HUES6 (cell line): ENCODE results near the gene CA12.

ENCODE experiments used
- H3K27ac ChIP-seq: 2 replicates; pipeline ENCODE4 v1.7.0; 2013; ENCODE audit warnings: low read depth, mild to moderate bottlenecking, low read length, inconsistent platforms
- H3K27me3 ChIP-seq: 2 replicates; pipeline ENCODE4 v1.6.1; 2013; ENCODE audit warnings: low read length; ENCODE audit not compliant: control insufficient read depth, insufficient read depth
- H3K36me3 ChIP-seq: 2 replicates; pipeline ENCODE4 v1.6.1; 2013; ENCODE audit warnings: low read length; ENCODE audit not compliant: control insufficient read depth, insufficient read depth
- H3K4me1 ChIP-seq: 2 replicates; pipeline ENCODE4 v1.6.1; 2013; ENCODE audit warnings: low read length; ENCODE audit not compliant: control insufficient read depth, insufficient read depth
- H3K4me3 ChIP-seq: 2 replicates; pipeline ENCODE4 v1.5.1; 2013; ENCODE audit warnings: low read depth, low read length
- H3K9ac ChIP-seq: one replicate; pipeline ENCODE4 v1.6.1; 2013; ENCODE audit warnings: mild to moderate bottlenecking, low read length
- H3K9me3 ChIP-seq: 2 replicates; pipeline ENCODE4 v1.6.1; 2013; ENCODE audit warnings: low read depth, low read length; ENCODE audit not compliant: control insufficient read depth, insufficient read depth

CA12 gene

GRCh38 chr15:63401714-63402497 is 20.3 kb upstream of the CA12 start:
- no peaks in the 10 kb centered on the region for H3K36me3 ChIP-seq
- H3K9me3 ChIP-seq = no peaks in the 10 kb centered on the region
- H3K4me3 ChIP-seq = no peak overlapping the region
- H3K27me3 ChIP-seq = peaks cover 3% of the 10 kb centered on the region; the same call in 1 of the 2 replicates
- 0 out of 2 replicates have a peak, but pooled peaks cover under 1% of the 10 kb centered on the region for H3K4me1 ChIP-seq
- no peak overlapping the region for H3K27ac ChIP-seq
- no peak overlapping the region for H3K9ac ChIP-seq

- Histone ChIP-seq H3K9me3 (no peaks in the 10 kb centered on the region), H3K4me3 (no peak overlapping the region), H3K27ac (no peak overlapping the region), H3K9ac (no peak overlapping the region), H3K4me1 (peaks cover 8% of the 10 kb centered on the region; the same call in 1 of the 2 replicates), H3K27me3 (peaks cover 3% of the 10 kb centered on the region; the same call in 1 of the 2 replicates), H3K36me3 (no peaks in the 10 kb centered on the region)
Measured at GRCh38 chr15:63401078-63401477, 19.4 kb upstream of the CA12 start.

DNA sequence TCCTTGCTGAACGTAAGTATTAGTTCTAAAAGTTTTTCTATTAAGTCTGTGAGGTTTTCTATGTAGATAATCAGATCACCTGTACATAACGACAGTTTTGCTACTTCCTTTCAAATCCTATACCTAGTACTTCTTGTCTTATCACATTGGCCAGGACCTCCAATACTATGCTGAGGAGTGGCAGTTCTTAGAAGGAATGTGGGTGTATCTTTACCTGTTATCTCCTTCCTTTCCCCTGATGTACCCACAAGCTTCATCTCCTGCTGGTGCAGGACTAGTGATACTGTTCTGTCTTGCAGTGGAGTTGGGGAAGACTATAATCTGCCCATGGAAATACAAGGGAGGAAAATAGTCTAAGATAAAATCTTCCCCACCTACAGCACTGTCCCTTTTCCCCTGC is 16.8 kb upstream of the CA12 start:
- Histone ChIP-seq H3K4me3 (no peak overlapping the region), H3K27ac (no peak overlapping the region), H3K27me3 (peaks cover 13% of the 10 kb centered on the region; the same call in 1 of the 2 replicates), H3K9ac (no peak overlapping the region), H3K4me1 (peaks cover 14% of the 10 kb centered on the region; the same call in 1 of the 2 replicates), H3K9me3 (no peaks in the 10 kb centered on the region), H3K36me3 (no peaks in the 10 kb centered on the region)

- no peaks in the 10 kb centered on the region for H3K9me3 ChIP-seq
- H3K4me1 ChIP-seq = peaks cover 14% of the 10 kb centered on the region; the same call in 1 of the 2 replicates
- H3K27ac ChIP-seq = no peak overlapping the region; the same call in 1 of the 2 replicates
- H3K36me3 ChIP-seq = no peaks in the 10 kb centered on the region
- peaks cover 16% of the 10 kb centered on the region; the same call in 1 of the 2 replicates for H3K27me3 ChIP-seq
- no peak overlapping the region; the same call in 1 of the 2 replicates for H3K4me3 ChIP-seq
- no peak overlapping the region for H3K9ac ChIP-seq
Measured at GRCh38 chr15:63396152-63396928, 14.7 kb upstream of the CA12 start.

- peaks cover 16% of the 10 kb centered on the region; the same call in 1 of the 2 replicates for H3K27me3 ChIP-seq
- H3K4me3 ChIP-seq = no peak overlapping the region
- no peaks in the 10 kb centered on the region for H3K36me3 ChIP-seq
- no peak overlapping the region for H3K9ac ChIP-seq
- H3K4me1 ChIP-seq = peaks cover 14% of the 10 kb centered on the region; the same call in 1 of the 2 replicates
- no peaks in the 10 kb centered on the region for H3K9me3 ChIP-seq
- H3K27ac ChIP-seq = no peak overlapping the region; the same call in 1 of the 2 replicates
Measured at GRCh38 chr15:63395730-63396151, 14.1 kb upstream of the CA12 start.

GRCh38 chr15:63392361-63393009 is 10.8 kb upstream of the CA12 start:
- peaks cover 18% of the 10 kb centered on the region; the same call in 1 of the 2 replicates for H3K4me1 ChIP-seq
- H3K27me3 ChIP-seq = peaks cover 12% of the 10 kb centered on the region; the same call in 1 of the 2 replicates
- H3K4me3 ChIP-seq = no peak overlapping the region
- no peaks in the 10 kb centered on the region for H3K36me3 ChIP-seq
- H3K9me3 ChIP-seq = no peaks in the 10 kb centered on the region
- H3K27ac ChIP-seq = no peak overlapping the region
- no peak overlapping the region for H3K9ac ChIP-seq

DNA sequence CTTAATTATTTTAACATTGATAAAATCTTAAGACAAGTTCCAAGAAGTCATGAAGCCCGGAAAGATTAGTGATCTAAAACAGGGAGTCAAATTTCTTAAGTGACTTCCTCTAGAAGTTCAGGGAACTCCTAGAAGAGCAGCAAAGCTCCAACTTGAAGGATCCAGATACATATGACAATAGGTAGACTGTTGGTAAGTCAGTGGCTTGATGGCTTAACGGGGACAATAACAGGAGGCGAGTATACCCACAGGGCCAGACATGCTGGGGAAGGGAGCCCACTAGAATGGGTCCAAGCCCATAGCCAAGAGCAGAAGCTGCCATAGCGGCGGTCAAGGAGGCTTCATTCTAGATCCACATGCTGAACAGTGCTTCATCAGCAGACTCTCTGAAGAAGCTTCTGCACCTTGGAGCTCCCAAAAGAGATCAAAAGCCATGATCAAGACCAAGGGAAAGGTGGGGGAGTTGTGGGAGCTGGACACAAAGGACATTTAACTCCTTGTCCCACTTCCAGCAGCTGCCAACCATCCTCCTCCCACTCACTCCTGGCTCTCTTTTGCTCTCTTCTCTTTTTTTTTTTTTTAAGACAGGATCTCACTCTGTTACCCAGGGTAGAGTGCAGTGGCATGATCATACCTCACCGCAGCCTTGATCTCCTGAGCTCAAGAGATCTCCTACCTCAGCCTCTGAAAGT is 10.2 kb upstream of the CA12 start:
- Histone ChIP-seq H3K9me3 (no peaks in the 10 kb centered on the region), H3K36me3 (no peaks in the 10 kb centered on the region), H3K4me1 (peaks cover 20% of the 10 kb centered on the region; the same call in 1 of the 2 replicates), H3K27me3 (peaks cover 12% of the 10 kb centered on the region; the same call in 1 of the 2 replicates), H3K4me3 (no peak overlapping the region), H3K27ac (no peak overlapping the region), H3K9ac (no peak overlapping the region)

GRCh38 chr15:63390689-63391088 is 9.0 kb upstream of the CA12 start:
- Histone ChIP-seq H3K9ac (no peak overlapping the region), H3K9me3 (no peaks in the 10 kb centered on the region), H3K4me3 (no peak overlapping the region), H3K36me3 (no peaks in the 10 kb centered on the region), H3K27ac (no peak overlapping the region), H3K4me1 (peaks cover 9% of the 10 kb centered on the region; the same call in 1 of the 2 replicates), H3K27me3 (peaks cover 12% of the 10 kb centered on the region; the same call in 1 of the 2 replicates)

DNA sequence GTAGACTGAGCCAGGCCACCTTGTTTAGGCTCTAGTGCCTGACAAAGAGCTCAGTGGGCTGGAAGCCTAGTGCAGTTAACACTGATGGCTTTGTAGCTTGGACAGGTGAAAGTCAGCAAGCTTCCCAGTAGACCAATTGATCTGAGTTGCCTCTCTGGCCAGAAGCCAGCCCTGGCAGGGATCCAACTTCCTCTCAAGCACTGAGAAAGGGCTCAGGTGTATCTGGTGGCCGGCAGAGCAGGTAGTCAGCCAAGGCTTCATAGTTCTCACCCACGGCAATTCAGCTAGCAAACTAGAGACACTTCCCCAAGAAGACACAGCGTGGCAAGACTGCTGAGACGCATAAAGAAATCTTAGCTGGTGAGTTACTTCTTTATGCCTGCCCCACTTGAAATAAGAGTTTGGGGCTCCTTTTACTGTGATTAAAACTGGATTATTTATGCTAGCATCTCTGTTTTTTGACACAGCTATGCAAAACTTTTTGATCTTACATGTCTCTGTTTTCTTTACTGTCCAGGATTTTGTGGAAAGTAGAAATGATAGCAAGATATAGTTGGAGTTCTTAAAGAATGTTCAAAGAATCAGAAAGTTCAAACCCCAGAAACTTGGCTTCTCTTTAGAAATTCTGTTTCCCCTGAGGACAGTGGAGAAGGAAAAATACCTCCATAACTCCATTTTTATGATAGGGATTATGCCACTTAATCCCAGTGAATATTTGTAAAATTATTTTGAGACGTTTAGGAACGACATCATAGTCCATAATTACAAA is 8.4 kb upstream of the CA12 start:
- H3K9ac ChIP-seq = no peak overlapping the region
- no peaks in the 10 kb centered on the region for H3K9me3 ChIP-seq
- peaks cover 6% of the 10 kb centered on the region; the same call in 1 of the 2 replicates for H3K27me3 ChIP-seq
- H3K27ac ChIP-seq = no peak overlapping the region
- H3K4me1 ChIP-seq = peaks cover 7% of the 10 kb centered on the region; the same call in 1 of the 2 replicates
- no peaks in the 10 kb centered on the region for H3K36me3 ChIP-seq
- H3K4me3 ChIP-seq = no peak overlapping the region
